Cardiac fibroblast (primary cell): ENCODE data around the gene CKS1B.
A peak's percentile ranks its signal among the peaks of the same experiment; 100 is the strongest.

ENCODE experiments used
- DNase-seq, 2 donors: peaks; one replicate each; pipeline versions ENCODE4 v3.0.0 to v3.0.0-alpha.2; 2010; ENCODE audit warnings: low read depth in 2 of 2
- H3K4me3 ChIP-seq, 2 donors: replicated peaks in 1 of 2; 1 replicate in 1 of 2; 2 replicates in 1 of 2; pipeline ENCODE4 v1.5.1; 2011; ENCODE audit warnings: low read depth in 2 of 2, low read length in 2 of 2, mild to moderate bottlenecking in 2 of 2, moderate library complexity in 1 of 2
- CTCF ChIP-seq: IDR thresholded peaks from one replicate; pipeline ENCODE4 v1.5.1; 2011; ENCODE audit warnings: low read depth, mild to moderate bottlenecking, low read length, inconsistent platforms

The CKS1B gene

GRCh38 chr1:155017041-155017945 is 42.8 kb downstream of the CKS1B start:
- peak; percentile 98 for TF ChIP-seq CTCF
- peak; percentile 89 to 92 for DNase-seq

DNA sequence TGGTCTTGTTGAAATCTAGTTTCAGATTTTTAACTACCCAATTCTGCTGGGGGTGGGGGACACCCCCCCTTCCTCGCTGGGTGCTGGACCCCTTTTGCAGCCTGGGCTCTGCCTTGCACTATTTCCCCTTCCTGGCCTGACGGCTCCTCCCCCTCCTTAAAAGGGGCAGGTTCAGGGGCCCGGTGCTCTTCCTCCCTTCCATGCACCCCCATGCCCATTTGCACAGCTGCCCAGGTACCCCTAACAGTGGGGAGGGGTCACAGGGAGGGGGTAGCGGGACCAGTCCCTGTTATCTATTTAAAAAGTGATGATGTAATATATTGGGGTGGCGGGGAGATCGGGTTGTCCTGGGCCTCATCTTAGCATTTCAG is 43.5 kb downstream of the CKS1B start:
- peak overlapping the region; percentile 18 to 23 for H3K4me3 ChIP-seq
- no peak for DNase-seq
- no peak for TF ChIP-seq CTCF

More at GRCh38 chr1:155017041-155017945, 42.8 kb downstream of the CKS1B start:
- peak overlapping the region; percentile 18 to 23 for H3K4me3 ChIP-seq

GRCh38 chr1:155018617-155019348 is 44.3 kb downstream of the CKS1B start:
- DNase-seq = no peak

DNA sequence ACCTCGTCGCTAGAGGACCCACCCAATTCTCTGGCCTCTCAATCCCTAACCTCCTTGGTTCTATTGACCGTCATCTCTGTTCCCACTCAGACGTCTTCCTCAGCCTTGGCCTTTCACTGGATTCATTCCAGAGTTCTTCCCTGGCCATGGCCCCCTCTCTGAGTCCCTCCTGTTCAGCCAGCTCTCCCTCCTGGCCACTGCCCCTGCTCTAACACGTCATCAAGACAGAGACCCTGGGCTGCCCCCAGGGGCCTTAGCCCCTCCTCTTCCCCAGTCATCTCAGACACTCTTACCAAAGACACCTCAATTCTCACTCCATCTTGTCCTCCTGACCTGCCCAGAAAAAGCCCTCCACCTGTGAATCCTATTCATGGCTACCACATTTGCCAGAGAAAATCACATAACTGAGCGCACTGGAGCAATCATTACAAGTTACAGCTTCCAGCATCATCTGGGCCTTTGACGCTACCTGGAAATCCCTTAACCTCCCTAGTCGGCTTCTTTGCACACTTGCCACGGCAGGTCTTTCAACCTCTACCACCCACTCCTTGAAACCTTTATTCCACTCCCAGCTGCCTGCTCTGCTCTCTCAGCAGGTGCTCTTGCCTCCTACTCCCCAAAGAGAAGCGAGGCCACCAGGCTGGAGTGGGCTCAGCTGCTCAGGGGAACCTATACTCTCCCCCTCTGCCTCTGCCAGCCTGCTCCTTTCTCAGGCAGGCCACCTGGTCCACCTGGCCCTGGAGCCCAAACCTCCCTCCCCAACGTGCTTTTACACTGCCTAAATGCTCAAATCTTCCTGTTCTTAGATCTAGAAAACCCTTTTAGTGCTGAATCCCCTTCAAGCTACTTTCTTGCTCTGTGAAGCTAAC is 45.1 kb downstream of the CKS1B start:
- no peak for DNase-seq
- no peak overlapping the region for H3K4me3 ChIP-seq
- no peak for TF ChIP-seq CTCF

More at GRCh38 chr1:155018617-155019348, 44.3 kb downstream of the CKS1B start:
- no peak for TF ChIP-seq CTCF
- no peak overlapping the region for H3K4me3 ChIP-seq

GRCh38 chr1:155022136-155022926 is 47.9 kb downstream of the CKS1B start:
- no peak overlapping the region for H3K4me3 ChIP-seq
- no peak for TF ChIP-seq CTCF
- DNase-seq = no peak

DNA sequence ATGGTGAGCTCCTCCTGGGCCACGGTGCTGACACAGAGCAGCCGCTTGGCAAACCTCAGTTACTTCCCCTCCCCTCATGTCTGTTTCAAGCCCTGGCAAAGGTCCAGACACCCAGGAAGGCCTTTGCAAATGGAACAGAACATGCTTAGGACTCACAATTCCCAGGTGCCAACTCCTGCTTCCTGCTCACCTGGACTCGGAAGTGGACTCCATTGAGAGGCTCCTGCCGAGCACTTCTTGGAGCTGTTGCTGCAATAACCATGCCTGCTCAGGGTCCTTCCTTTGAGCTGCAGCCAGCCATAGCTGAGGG is 48.4 kb downstream of the CKS1B start:
- H3K4me3 ChIP-seq = no peak overlapping the region
- no peak for DNase-seq
- no peak for TF ChIP-seq CTCF
